GM18517 (cell line): ENCODE measurements around the gene PIK3R6.

ENCODE experiments used
- ATAC-seq: cut with Tn5 transposase; IDR thresholded peaks from one replicate; pipeline ENCODE4 v1.9.1; 2021; ENCODE audit warnings: mild to moderate bottlenecking, moderate library complexity; ENCODE audit not compliant: unreplicated experiment

Gene PIK3R6

DNA sequence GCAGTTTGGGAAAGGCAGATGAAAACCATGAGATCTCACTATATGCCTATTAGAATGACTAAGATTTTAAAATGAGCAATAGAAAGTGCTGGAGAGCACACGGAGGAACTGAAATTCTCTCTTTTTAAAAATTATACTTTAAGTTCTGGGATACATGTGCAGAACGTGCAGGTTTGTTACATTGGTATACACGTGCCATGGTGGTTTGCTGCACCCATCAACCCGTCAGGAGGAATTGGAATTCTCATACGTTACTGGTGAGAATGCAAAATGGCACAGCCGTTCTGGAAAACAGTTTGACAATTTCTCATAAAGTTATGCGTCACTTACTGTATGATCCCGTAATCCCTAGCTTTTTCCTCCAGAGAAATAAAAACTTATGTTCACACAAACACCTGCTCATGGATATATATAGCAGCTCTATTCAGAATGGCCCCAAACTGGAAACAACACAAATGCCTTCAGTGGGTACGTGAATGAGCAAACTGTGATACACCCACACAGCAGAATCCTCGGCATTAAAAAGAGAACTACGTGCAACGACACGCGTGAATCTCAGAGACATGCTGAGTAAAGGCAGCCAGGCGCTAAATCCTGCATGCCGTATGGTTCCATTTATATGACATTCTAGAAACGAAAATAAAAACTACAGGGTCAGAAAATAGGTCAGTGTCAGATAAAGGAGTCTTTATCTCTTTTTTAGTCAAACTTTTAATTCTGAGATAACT lies 11.8 kb downstream of the PIK3R6 start:
- peak; percentile 40 for ATAC-seq

DNA sequence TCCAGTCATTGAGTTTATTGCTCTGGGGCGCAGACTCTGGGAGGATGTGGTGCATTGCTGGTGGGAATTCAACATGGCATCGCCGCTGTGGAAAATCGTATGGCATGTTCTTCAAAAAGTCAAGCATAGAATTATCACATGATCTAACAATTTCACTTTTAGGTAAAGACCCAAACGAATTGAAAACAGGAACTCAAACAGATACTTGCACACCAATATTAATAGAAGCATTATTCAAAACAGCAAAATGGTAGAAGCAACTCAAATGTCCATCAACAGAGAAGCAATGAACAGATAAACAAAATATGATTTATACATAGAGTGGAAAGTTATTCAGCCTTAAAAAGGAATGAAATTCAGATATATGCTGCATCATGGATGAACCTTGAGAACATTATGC lies 15.9 kb downstream of the PIK3R6 start:
- no peak for ATAC-seq

DNA sequence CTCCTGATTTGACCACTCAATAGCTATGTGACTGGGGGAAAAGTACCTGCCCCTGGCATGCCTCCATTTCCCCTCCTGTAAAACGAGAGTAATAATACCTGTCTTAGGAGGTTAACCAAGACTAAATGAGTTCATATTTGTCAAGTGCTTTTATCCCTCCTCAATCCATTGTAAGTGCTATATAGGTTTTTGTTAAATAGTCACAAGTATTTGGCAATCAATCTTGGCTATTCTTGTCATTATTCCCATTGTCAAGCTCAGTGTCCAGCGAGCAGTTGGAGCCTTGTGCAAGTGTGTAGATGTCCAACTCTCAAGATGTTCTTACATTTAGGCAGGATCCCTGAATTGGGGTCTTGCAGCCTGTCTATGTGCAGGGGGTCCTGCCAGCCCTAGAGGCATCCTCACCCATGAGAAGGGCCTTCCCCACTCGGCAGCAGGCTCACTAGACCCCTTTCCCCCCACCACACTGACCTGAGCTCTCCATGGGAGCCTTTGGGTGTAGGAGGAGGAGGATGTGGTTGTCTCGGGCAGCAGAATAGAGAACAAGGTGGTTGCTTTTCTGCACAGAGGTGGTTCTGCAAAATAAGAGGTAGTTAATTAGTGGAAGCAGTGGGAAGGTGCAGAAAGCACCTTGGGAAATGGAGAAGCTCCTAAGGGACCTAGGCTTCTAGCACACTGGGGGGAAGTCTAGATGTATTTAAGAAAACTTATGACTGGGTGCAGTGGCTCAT lies 18.0 kb downstream of the PIK3R6 start:
- ATAC-seq: no peak

DNA sequence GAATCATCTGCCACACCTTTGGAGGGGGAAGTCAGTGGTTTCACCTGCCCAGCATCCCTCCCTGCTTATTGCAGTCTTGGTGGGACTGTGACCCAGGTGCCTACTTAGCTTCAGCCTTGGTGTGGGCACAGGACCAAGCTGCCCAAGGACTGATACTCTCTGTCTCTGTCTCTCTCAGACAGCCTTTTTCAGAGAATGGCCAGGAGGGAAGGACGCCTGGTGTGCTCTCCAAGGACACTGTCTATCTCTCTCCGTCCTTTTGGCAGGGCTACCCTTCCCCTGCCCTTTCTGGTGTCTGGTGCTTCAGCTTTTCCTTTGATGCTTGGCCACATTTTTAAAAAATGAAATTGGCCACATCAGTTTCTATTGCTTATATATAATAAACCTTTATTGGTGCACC lies 19.6 kb downstream of the PIK3R6 start:
- ATAC-seq: no peak

DNA sequence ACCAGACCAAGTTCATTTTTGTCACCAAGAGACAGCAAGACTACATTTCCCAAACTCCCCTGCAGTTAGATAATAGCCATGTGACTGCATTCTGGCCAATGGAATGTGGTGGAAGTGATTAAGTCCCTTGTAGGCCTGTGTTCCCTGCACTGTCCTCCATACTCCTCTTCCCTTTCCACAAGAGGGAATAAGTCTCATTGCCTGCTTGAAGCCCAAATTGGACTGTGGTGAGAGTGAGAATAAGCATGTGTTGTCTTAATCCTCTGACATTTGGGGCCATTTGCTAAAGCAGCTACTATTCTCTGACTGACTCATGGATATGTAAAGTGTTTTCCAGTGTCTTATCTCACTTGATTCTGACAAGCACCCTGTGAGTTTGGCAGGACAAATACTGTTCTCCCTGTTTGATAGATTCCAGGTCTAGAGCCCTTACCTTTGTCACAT lies 20.7 kb downstream of the PIK3R6 start:
- ATAC-seq: no peak

DNA sequence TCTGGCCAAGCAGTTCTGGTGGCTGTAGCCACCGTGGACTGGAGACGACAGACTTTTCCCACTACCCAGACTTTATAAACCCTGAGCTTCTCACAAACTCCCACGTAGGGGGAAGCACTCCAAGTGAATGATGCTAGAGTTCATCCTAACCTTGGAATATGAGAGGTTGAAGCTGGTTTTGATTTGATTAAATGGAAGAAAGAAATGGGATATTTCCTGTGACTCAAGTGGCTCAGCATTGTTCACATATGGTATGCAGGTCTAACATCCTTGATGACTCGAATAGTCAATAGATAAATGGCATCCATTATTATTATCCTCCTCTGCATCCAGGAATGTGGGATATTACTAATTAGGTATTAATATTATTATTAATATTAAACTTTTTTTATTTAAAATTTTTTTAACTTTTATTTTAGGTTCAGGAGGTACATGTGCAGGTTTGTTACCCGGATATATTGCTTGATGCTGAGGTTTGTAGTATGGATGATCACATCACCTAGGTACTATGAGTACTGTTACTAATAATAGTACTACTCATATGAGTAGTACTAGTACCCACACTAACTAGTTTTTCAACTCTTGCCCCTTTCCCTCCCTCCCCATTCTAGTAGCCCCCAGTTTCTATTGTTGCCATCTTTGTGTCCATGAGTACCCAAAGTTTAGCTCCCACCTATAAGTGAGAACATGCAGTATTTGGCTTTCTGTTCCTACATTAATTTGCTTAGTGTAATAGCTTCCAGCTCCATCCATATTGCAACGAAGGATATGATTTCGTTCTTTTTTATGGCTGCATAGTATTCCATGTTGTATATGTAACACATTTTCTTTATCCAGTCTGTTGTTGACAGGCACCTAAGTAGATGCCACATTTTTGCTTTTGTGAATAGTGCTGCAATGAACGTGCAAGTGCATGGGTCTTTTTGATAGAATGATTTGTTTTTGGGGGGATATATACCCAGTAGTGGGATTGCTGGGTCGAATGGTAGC lies 22.9 kb downstream of the PIK3R6 start:
- no peak for ATAC-seq

DNA sequence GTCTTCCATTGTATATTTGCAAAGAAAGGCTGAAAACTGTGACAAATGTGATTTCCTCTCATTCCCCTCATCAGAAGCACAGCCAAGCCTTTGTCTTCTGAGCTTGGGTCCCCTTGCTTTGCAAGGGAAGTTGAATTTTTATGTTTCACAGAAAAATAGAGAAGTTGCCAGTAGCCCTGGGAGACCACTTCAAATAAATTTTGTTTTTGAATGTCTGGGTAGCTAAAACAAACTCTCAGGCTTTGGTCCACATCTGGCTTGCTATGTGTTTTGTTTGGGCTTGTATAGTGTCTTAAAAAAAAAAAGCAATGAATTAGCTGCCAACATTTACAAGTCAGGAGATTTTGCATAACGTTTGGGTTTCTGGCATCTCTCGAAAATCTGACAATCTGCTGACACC lies 24.1 kb downstream of the PIK3R6 start:
- no peak for ATAC-seq

DNA sequence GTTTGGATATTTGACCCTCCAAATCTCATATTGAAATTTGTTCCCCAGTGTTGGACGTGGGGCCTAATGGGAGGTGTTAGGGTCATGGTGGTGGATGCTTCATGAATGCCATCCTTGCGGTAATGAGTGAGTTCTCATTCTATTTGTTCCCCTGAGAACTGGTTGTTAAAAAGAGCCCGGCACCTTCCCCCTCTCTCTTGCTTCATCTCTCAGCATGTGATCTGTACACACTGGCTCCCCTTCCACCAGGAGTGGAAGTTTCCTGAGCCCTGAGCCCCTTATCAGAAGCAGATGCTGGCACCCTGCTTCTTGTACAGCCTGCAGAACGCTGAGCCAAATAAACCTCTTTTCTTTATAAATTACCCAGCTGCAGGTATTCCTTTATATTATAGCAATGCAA lies 25.6 kb downstream of the PIK3R6 start:
- ATAC-seq: no peak

DNA sequence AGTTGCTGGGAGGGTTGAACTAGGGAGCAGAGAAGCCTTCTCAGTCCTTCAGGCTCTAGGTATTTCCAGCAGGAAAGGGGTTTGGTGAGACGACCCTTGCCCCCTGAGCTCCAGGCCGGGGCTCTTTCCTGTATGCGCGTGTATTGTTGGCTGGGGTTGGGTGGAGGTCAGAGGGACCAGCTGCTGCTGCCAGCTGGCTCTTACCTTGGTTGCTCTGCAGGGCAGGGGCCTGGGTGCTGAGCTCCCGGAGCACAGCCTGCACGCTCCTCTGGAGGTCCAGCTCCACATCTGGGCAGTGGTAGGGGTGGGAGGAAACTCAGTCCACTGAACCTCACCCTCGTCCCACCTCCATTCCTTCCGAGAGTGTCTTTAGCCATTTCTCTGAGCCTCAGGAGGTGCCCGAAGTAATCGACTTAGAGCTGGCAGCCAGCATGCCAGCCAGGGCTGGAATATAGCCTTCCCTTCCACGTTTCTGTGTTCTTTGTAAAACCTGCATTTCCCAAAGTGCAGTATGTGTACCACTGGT lies 28.0 kb downstream of the PIK3R6 start:
- no peak for ATAC-seq

DNA sequence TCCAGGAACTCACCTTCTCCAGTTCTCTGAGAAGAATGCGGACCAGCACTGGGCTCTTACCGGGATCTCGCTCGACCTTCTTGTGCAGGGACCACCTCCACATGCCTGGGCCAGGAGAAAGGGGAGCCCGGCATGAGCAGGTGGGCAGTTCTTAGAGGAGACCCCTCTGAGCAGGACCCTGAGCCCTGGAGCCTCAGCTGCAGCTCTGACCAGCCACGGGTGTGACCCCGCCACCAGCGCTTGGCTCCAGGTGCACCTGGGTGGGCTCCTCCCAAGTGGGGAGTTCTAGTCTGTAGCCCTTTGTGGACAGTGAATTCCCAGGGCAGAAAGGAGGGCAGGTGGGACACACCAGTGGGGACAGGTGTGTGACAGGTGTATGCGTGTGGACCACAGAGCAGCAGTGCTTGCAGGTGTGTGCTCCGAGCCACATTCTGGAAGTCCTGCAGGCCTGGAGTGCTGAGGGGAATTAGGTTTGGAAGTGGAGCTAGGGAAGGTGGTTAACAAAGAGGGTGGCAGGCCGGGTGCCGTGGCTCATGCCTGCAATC lies 28.9 kb downstream of the PIK3R6 start:
- ATAC-seq: no peak

DNA sequence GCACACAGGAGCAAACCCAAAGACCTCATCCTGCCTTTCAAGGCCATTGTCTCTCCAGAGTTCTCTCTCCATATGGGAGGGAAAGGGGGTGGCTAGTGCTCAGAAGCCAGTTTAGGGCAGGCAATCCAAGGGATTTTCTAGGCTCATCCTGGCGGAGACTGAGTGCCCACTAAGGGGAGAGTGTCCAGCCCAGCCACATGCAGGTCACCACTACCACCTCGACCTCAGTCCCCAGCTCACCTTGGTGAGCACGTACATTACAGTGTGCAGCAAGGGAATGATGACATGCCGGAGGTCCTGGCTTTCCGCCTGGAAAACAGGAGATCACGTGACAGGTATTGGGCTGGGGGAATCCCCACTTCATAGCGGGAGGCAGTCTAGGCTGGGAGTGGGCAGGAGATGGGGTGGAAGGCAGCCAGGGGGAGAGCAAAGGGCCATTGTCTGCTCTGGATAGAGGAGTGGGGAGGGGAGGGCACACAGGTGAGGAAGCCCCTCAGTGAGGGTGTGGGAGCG lies 29.9 kb downstream of the PIK3R6 start:
- no peak for ATAC-seq

DNA sequence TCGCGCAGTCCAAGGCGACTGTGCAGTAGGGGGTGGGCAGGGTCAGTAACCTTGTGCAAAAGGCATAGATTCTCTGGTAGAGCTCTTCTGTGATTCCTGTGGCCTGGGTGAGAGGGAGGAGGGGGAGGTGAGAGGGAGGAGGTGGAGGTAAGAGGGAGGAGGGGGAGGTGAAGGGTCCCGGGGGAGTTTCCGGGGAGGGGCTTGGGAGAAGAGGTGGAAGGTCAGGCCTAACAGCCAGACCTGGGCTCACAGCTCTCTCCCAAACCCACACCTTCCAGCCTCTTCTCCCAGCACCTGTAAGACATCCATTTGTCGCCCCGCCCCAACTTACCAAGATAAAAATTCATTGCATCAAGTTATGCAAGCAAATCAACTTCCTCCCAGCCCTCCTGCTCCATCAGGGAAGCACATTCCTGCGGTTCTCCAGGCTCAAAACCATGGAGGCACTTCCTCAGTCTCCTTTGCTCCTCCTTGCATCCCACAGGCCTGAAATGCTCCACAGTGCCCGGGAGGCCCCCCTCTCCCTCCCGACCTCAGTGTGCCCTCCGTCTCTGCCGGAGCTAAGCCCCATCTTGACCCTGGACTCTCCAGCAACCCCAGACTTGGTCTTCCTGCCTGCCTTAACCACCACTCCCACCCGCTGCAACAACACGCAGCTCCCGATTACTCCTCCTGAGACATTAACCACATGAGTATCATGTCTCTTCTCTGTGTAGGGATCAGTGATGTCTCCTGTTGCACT lies 30.5 kb downstream of the PIK3R6 start:
- ATAC-seq: no peak

DNA sequence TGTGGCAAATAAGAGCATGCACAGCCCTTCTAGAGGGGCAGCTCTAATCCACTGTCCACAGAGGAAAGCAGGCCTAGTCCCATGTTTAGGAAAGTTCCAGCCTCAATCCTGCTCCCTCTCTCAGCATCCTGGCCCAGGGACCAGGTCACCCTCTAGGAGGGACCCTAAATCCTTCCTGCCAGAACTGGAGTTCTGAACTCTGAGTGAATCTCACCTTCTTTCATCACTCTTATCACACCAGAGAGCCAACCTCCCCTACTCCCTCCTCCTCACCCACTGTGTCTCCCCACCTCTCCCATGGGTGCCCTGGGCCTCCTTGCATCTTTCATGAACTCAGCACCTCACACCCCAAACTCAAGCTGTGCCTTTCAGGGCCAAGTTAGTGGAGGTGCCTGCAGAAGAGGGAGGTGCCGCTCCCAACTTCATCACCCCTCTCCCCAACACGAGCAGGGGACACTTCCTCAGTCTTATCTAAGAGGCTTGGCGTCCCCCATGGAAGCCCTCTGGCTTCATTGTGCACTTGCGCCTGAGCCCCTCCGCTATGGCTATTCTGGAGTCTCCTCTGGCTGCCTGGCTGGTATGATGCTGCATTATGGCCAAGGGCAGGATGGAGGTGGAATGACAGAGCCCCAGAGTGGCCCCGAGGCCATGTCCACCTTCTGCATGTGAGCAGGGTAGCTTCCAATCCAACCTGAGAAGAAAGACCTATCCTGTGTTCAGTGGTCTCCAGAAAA lies 31.7 kb downstream of the PIK3R6 start:
- no peak for ATAC-seq

DNA sequence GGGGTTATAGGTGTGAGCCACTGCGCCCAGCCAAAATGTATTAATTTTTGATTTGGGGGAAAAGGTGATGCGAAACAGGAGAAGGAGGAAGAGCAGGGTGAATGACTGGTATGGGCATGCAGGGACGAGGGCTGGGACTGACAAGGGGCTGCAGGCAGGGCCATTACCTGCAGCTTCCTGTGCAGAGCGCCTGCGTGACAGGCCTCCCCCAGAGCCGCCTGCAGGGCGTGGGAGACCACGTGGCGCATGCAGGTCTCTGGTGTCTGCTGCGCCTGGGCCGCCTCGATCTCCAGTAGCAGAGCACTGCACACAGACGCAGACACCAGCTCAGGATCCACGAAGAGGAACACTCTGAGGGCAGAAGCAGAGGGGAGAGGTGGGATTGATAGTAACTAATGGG lies 32.4 kb downstream of the PIK3R6 start:
- no peak for ATAC-seq

DNA sequence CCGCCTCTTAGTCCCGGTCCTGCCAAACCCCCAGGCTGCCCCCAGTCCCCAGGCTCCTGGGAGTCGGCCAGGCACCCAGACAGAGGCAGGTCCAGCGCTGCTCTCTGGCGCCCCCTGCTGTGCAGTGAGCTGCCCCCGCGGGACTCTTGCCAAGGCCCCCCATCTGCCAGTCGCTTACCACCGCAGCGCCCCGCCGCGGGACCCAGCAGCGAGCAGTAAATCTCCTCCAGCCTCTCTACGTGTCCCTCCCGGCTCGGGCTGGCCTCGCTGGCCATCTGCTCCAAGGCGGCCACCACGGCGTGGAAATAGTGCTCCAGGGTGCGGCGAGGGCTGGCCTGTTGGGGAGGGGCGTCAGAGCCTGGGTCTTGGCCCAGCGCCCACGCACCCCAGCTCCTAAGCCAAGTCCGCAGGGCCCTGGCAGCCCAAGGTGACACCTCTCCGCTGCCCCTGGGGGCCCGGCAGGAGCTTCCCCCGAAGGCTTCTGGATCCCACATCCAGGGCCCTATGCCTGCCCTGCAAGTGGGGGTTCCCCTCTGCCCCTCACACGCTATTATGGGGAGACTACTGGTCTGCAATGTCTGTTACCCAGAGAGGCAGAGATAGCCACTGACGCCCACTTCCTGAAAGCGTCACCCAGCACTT lies 34.6 kb downstream of the PIK3R6 start:
- ATAC-seq: no peak

DNA sequence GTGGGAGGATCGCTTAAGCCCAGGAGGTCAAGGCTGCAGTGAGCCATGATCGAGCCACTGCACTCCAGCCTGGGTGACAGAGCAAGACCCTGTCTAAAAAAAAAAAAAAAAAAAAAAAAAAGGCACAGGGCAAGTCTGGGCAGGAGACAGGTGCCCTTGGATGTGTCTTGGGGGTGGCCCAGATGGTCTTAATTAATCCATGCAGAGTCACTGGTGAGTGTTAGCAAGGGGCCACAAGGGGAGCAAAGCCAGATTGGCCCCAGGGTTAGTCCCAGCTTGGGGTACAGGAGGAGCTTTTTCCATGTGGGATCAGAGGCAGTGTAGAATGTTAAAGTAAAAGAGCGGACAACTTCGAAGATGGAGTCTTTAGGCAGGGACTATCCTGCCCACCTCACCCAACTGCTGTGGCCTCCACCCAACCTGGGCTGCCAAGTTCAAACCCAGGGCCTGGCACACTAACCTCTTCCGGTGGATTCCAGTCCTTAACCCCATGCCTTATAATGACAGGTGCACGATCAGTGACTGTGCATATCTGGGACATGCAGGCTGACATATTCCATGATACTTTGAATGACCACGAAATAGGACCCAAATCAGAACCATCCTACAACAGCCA lies 36.1 kb downstream of the PIK3R6 start:
- no peak for ATAC-seq

DNA sequence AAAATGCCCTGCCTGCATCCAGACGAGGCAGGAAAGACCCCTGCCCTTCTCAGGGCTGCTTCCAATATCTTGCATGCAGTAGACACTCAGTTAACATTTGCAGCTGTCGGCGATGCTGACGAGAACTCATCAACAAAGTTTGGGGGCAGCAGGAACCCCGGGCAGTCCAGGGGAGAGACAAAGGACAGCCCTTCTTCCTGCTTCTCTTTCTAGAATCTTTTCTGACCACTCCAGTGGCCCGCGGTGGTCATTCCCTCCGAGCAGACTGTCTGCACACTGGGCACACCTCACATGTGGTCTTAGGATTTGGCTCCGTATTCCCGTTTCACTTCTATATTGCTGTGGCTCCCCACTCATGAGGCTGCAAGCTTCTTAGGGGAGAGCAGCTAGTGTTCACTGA lies 37.3 kb downstream of the PIK3R6 start:
- ATAC-seq: no peak
